NOMO-1 treated with DMSO at 0.1 percent for 48 hours (cell line): Measurements from ENCODE around the gene CD300H.
A peak's percentile ranks its signal among the peaks of the same experiment; 100 is the strongest.

Experiments used
- DNase-seq: peaks from one replicate; lab custom pipeline; 2025; ENCODE audit not compliant: unreplicated experiment; lab: John Stamatoyannopoulos, UW

CD300H gene

GRCh38 chr17:74552037-74552436, 15.3 kb downstream of the CD300H start:
- DNase-seq = no peak

- no peak for DNase-seq
Measured at GRCh38 chr17:74550602-74551001, 16.7 kb downstream of the CD300H start.

- no peak for DNase-seq
Measured at GRCh38 chr17:74549343-74549742, 18.0 kb downstream of the CD300H start.

GRCh38 chr17:74547736-74548135, 19.6 kb downstream of the CD300H start:
- peak; percentile 39 for DNase-seq

- no peak for DNase-seq
Measured at GRCh38 chr17:74547264-74547663, 20.0 kb downstream of the CD300H start.

- DNase-seq = no peak
Measured at GRCh38 chr17:74546586-74546985, 20.7 kb downstream of the CD300H start.

- DNase-seq = peak; percentile 85
Measured at GRCh38 chr17:74545843-74546230, 21.5 kb downstream of the CD300H start, which contains the start of gene CD300C. Gene CD300C (minus strand): TSS chr17:74546115. CDS start chr17:74545782, 333 bp downstream.

- no peak for DNase-seq
Measured at GRCh38 chr17:74544991-74545842, 22.1 kb downstream of the CD300H start.

- DNase-seq = no peak
Measured at GRCh38 chr17:74543891-74544760, 23.2 kb downstream of the CD300H start.

GRCh38 chr17:74543406-74543805, 23.9 kb downstream of the CD300H start:
- no peak for DNase-seq

- DNase-seq = no peak
Measured at GRCh38 chr17:74542727-74543383, 24.5 kb downstream of the CD300H start.

GRCh38 chr17:74542166-74542565, 25.1 kb downstream of the CD300H start:
- no peak for DNase-seq

- no peak for DNase-seq
Measured at GRCh38 chr17:74541176-74542111, 25.9 kb downstream of the CD300H start.

- no peak for DNase-seq
Measured at GRCh38 chr17:74539281-74539820, 28.0 kb downstream of the CD300H start.

GRCh38 chr17:74536890-74537289, 30.4 kb downstream of the CD300H start:
- no peak for DNase-seq

- DNase-seq = peak; percentile 100
Measured at GRCh38 chr17:74532115-74532514, 35.2 kb downstream of the CD300H start.

- peak; percentile 87 for DNase-seq
Measured at GRCh38 chr17:74531231-74531761, 36.0 kb downstream of the CD300H start, which contains the start of gene CD300LB. Gene CD300LB (minus strand): TSS chr17:74531475. CDS start chr17:74531350, 125 bp downstream.

- no peak for DNase-seq
Measured at GRCh38 chr17:74530831-74531150, 36.5 kb downstream of the CD300H start.

GRCh38 chr17:74529243-74529642, 38.1 kb downstream of the CD300H start:
- no peak for DNase-seq
